Neural progenitor cell (in vitro differentiated cells): ENCODE data around the gene ZNF488. TPM values are rescaled to one million over a fixed set of nuclear protein-coding genes. Genes with fewer than 3 reads are reported as not detected.

Experiments
- DNase-seq: peaks from one replicate; pipeline ENCODE4 v3.0.0-alpha.2; 2016; ENCODE audit warnings: low spot score
- H2AFZ ChIP-seq: fragments of 200-600 bp; sonication (generic); replicated peaks from 2 replicates; pipeline ENCODE4 v1.6.1; 2016; ENCODE audit warnings: antibody characterized with exemption
- H3F3A ChIP-seq: fragments of 200-600 bp; sonication (generic); 2 replicates; pipeline ENCODE4 v1.6.1; 2016; ENCODE audit warnings: antibody characterized with exemption, low read depth
- H3K27ac ChIP-seq: fragments of 200-600 bp; sonication (generic); 2 replicates; pipeline ENCODE4 v1.5.1; 2016; ENCODE audit warnings: mild to moderate bottlenecking
- H3K27me3 ChIP-seq: fragments of 200-600 bp; sonication (generic); 2 replicates; pipeline ENCODE4 v1.6.1; 2016; ENCODE audit warnings: mild to moderate bottlenecking, moderate library complexity
- H3K36me3 ChIP-seq: fragments of 200-600 bp; sonication (generic); 2 replicates; pipeline ENCODE4 v1.5.1; 2016
- H3K4me1 ChIP-seq: fragments of 200-600 bp; sonication (generic); 2 replicates; pipeline ENCODE4 v1.6.1; 2016; ENCODE audit warnings: mixed run types
- H3K4me2 ChIP-seq: fragments of 200-600 bp; sonication (generic); 2 replicates; pipeline ENCODE4 v1.6.1; 2016
- H3K4me3 ChIP-seq: fragments of 200-600 bp; sonication (generic); 2 replicates; pipeline ENCODE4 v1.5.1; 2016
- H3K79me2 ChIP-seq: fragments of 200-600 bp; sonication (generic); 2 replicates; pipeline ENCODE4 v1.6.1; 2016; ENCODE audit warnings: low read depth
- H3K9ac ChIP-seq: fragments of 200-600 bp; sonication (generic); 2 replicates; pipeline ENCODE4 v1.6.1; 2016
- H3K9me3 ChIP-seq: fragments of 200-600 bp; sonication (generic); 2 replicates; pipeline ENCODE4 v1.5.1; 2016; ENCODE audit warnings: low read depth
- H4K20me1 ChIP-seq: fragments of 200-600 bp; sonication (generic); 2 replicates; pipeline ENCODE4 v1.6.1; 2016; ENCODE audit warnings: low read depth
- H3K27ac Mint-ChIP-seq: 3 replicates; pipeline ENCODE4 v1.8.0; 2021; ENCODE audit warnings: mixed read lengths
- H3K27me3 Mint-ChIP-seq: 2 replicates; pipeline ENCODE4 v1.8.0; 2022; ENCODE audit warnings: low read depth, mild to moderate bottlenecking, inconsistent platforms, moderate library complexity, mixed read lengths; ENCODE audit not compliant: insufficient read depth
- H3K36me3 Mint-ChIP-seq: 3 replicates; pipeline ENCODE4 v1.8.0; 2021; ENCODE audit warnings: mixed read lengths
- H3K4me1 Mint-ChIP-seq: 3 replicates; pipeline ENCODE4 v1.8.0; 2021; ENCODE audit warnings: mixed read lengths
- H3K4me3 Mint-ChIP-seq: 3 replicates; pipeline ENCODE4 v1.8.0; 2021; ENCODE audit warnings: mild to moderate bottlenecking, moderate library complexity, mixed read lengths
- H3K9me3 Mint-ChIP-seq: 3 replicates; pipeline ENCODE4 v1.8.0; 2020; ENCODE audit warnings: mixed read lengths
- CTCF ChIP-seq: fragments of 200-600 bp; sonication (generic); IDR thresholded peaks from 2 replicates; pipeline ENCODE4 v1.5.1; 2017; ENCODE audit warnings: antibody characterized with exemption, mild to moderate bottlenecking
- EZH2 ChIP-seq: fragments of 200-600 bp; sonication (generic); IDR thresholded peaks from 2 replicates; pipeline ENCODE4 v1.6.1; 2017; ENCODE audit warnings: antibody characterized with exemption, mild to moderate bottlenecking, moderate library complexity
- EZH2phosphoT487 ChIP-seq: fragments of 200-600 bp; sonication (generic); IDR thresholded peaks from 2 replicates; pipeline ENCODE4 v1.6.1; 2017; ENCODE audit warnings: antibody characterized with exemption
- total RNA-seq: library from RNA; depleted of rRNA; stranded (reverse); fragments of >200 nt; gene quantifications from 2 replicates; pipeline ENCODE4 v1.2.3, GENCODE V29; 2015; ENCODE audit warnings: low replicate concordance

ZNF488 gene
- total RNA-seq, result not detected in 2 replicates

GRCh38 chr10:47384148-47384921, at the start of gene ZNF488:
ZNF488 (minus strand) TSS chr10:47384293; CDS start chr10:47368829, 15,464 bp downstream.
- Histone ChIP-seq H3K9ac (no peak within 1 kb of the TSS), H4K20me1 (no peaks in the 10 kb centered on the region), H3K4me1 (peaks cover 4% of the 10 kb centered on the region), H2AFZ (peak within 1 kb of the TSS; percentile 76), H3K36me3 (no peaks in the 10 kb centered on the region), H3F3A (peaks cover 12% of the 10 kb centered on the region), H3K4me3 (peak within 1 kb of the TSS; percentile 68), H3K27me3 (peaks cover 45% of the 10 kb centered on the region), H3K4me2 (peak within 1 kb of the TSS; percentile 74), H3K9me3 (no peaks in the 10 kb centered on the region), H3K79me2 (no peaks in the 10 kb centered on the region), H3K27ac (no peak within 1 kb of the TSS)
- TF ChIP-seq EZH2 (peak; percentile 29), EZH2phosphoT487 (peak; percentile 12), CTCF (no peak)
- peaks cover 13% of the 10 kb centered on the region for H3K27me3 Mint-ChIP-seq
- H3K9me3 Mint-ChIP-seq, result peaks cover 8% of the 10 kb centered on the region
- H3K4me1 Mint-ChIP-seq, result peaks cover 17% of the 10 kb centered on the region
- H3K4me3 Mint-ChIP-seq, result peak within 1 kb of the TSS; percentile 92
- H3K27ac Mint-ChIP-seq, result peak within 1 kb of the TSS; percentile 87
- H3K36me3 Mint-ChIP-seq, result no peaks in the 10 kb centered on the region
- peak; percentile 79 for DNase-seq

GRCh38 chr10:47425813-47426419, 41.8 kb upstream of the ZNF488 start:
- Mint-ChIP-seq H3K27me3 (no peaks in the 10 kb centered on the region), H3K4me3 (no peak overlapping the region), H3K4me1 (peaks cover 8% of the 10 kb centered on the region), H3K9me3 (peaks cover 2% of the 10 kb centered on the region), H3K27ac (no peak overlapping the region), H3K36me3 (no peaks in the 10 kb centered on the region)
- no peaks in the 10 kb centered on the region for H4K20me1 ChIP-seq
- no peak overlapping the region for H3K27ac ChIP-seq
- DNase-seq, result no peak
- no peak overlapping the region for H3K9ac ChIP-seq
- no peaks in the 10 kb centered on the region for H3K9me3 ChIP-seq
- no peaks in the 10 kb centered on the region for H3K4me1 ChIP-seq
- TF ChIP-seq EZH2, result no peak
- no peak for TF ChIP-seq EZH2phosphoT487
- TF ChIP-seq CTCF, result no peak
- no peaks in the 10 kb centered on the region for H3K36me3 ChIP-seq
- no peak overlapping the region for H3K4me3 ChIP-seq
- no peak overlapping the region for H2AFZ ChIP-seq
- H3K4me2 ChIP-seq, result no peak overlapping the region
- H3K27me3 ChIP-seq, result no peaks in the 10 kb centered on the region
- H3K79me2 ChIP-seq, result no peaks in the 10 kb centered on the region
- H3F3A ChIP-seq, result no peaks in the 10 kb centered on the region

- H3K27ac Mint-ChIP-seq, result no peak overlapping the region
- Histone ChIP-seq H3K79me2 (no peaks in the 10 kb centered on the region), H3K9ac (no peak overlapping the region), H3K4me2 (no peak overlapping the region), H3F3A (no peaks in the 10 kb centered on the region), H3K27me3 (no peaks in the 10 kb centered on the region), H3K4me1 (no peaks in the 10 kb centered on the region), H3K36me3 (no peaks in the 10 kb centered on the region), H3K27ac (no peak overlapping the region), H3K4me3 (no peak overlapping the region), H4K20me1 (no peaks in the 10 kb centered on the region), H2AFZ (no peak overlapping the region), H3K9me3 (no peaks in the 10 kb centered on the region)
- H3K27me3 Mint-ChIP-seq, result no peaks in the 10 kb centered on the region
- no peak overlapping the region for H3K4me3 Mint-ChIP-seq
- no peaks in the 10 kb centered on the region for H3K36me3 Mint-ChIP-seq
- peaks cover 13% of the 10 kb centered on the region for H3K4me1 Mint-ChIP-seq
- H3K9me3 Mint-ChIP-seq, result peaks cover 2% of the 10 kb centered on the region
- TF ChIP-seq EZH2 (no peak), CTCF (no peak), EZH2phosphoT487 (no peak)
- DNase-seq, result no peak
Observed at GRCh38 chr10:47424231-47424630, 40.1 kb upstream of the ZNF488 start.
